ENCODE measurements around the gene ITM2B. TPM values are rescaled to one million over a fixed set of nuclear protein-coding genes. Genes with fewer than 3 reads are reported as not detected.

ITM2B gene
- total and polyA plus RNA-seq, 10 of the 15 experiments (the other 5 are each of a cell fraction or from before 2014, with no cell fraction given) = 2.5 to 18.1 (median 4.9) TPM

DNA sequence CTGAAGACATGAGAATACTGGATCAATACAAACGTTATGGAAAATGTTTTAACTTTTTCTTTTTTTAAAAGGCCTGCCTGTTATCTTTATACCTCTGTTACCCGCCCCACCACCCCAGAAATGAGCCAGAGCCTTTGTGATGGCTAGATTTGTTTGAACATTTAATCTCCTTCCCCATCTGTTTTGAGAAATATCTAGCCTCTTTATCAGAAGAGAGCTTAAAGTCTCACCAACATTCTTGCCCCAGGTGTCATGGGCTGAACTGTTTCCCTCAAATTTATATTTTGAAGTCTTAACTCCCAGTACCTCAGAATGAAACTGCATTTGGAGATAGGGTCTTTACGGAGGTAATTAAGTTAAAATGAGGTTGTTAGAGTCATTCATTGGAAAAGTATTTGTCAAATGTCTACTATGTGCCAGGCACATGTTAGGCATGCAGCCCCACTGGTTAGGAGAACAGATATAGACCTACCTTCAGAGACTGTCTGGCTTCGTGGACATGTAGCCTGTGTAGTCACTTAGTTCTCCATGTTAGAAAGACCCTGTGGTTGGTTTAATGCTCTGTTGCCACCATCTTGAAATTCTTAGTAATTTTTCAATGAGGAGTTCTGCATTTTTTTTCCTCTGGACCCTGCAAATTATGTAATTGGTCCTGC is 64.3 kb downstream of the ITM2B start:
- intact Hi-C loops (cut with micrococcal nuclease; ENCODE audit: unreplicated experiment) = no loop called here
- CTCF ChIA-PET = interaction anchor here (1.6 kb wide), 1 partner anchor 31 kb away, joined by 3 read pairs; no protein-coding TSS in a partner anchor
- SMC1A ChIA-PET (ENCODE audit: uncharacterized antibody, unreplicated experiment) = interaction anchor here (1.0 kb wide), 1 partner anchor 157 kb away, joined by 3 read pairs; no protein-coding TSS in a partner anchor
- 28% methylated on average over 4 of the region's 4 CpGs for WGBS (ENCODE audit: insufficient coverage, insufficient replicate concordance, low lambda C conversion rate, missing lambda C conversion rate)
- peaks cover 1 to 9% of the 10 kb centered on the region in 2 experiments; a peak in 3 of 4 replicates for H3K27me3 ChIP-seq (replicated peaks in 1 of 2; ENCODE audit: control insufficient read depth in 2 of 2, insufficient read depth in 2 of 2, low read length in 1 of 2)
- no peaks in the 10 kb centered on the region for H3K36me3 ChIP-seq (ENCODE audit: control insufficient read depth in 2 of 2, insufficient read depth in 2 of 2, low read length in 1 of 2)
- TF ChIP-seq FOS (IDR thresholded peaks at IDR 0.05; ENCODE audit: borderline replicate concordance, extremely low read depth, insufficient read length) (no peak), MYB (IDR thresholded peaks at IDR 0.05; ENCODE audit: borderline replicate concordance, low read depth, low read length) (no peak)
- TF ChIP-seq, protein P1, sequence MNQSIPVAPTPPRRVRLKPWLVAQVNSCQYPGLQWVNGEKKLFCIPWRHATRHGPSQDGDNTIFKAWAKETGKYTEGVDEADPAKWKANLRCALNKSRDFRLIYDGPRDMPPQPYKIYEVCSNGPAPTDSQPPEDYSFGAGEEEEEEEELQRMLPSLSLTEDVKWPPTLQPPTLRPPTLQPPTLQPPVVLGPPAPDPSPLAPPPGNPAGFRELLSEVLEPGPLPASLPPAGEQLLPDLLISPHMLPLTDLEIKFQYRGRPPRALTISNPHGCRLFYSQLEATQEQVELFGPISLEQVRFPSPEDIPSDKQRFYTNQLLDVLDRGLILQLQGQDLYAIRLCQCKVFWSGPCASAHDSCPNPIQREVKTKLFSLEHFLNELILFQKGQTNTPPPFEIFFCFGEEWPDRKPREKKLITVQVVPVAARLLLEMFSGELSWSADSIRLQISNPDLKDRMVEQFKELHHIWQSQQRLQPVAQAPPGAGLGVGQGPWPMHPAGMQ (IDR thresholded peaks at IDR 0.05; ENCODE audit: borderline replicate concordance) = no peak
- H3K27ac ChIP-seq (ENCODE audit: control insufficient read depth, insufficient read depth) = no peak overlapping the region
- ATAC-seq (no peak), FAIRE-seq (no peak), DNase-seq (ENCODE audit: low read depth, low spot score) (no peak)
- H3K9me3 ChIP-seq (replicated peaks; ENCODE audit: control insufficient read depth, insufficient read depth, low read length) = no peaks in the 10 kb centered on the region
- H3K79me2 ChIP-seq (ENCODE audit: control insufficient read depth, insufficient read depth, low read length) = no peaks in the 10 kb centered on the region
- RAD21 ChIA-PET (ENCODE audit: unreplicated experiment) = interaction anchor here (0.7 kb wide), 1 partner anchor 471 kb away, joined by 3 read pairs; no protein-coding TSS in a partner anchor
- H3K4me3 ChIP-seq = no peak overlapping the region
- no peak overlapping the region for H3K4me2 ChIP-seq (ENCODE audit: control insufficient read depth, insufficient read depth)
- in situ Hi-C loops (cut with MboI) = no loop called here
- H3K9ac ChIP-seq (ENCODE audit: control insufficient read depth, insufficient read depth, low read length) = no peak overlapping the region
- no peaks in the 10 kb centered on the region for H4K20me1 ChIP-seq (ENCODE audit: control insufficient read depth, insufficient read depth)
- no peak overlapping the region for H2AFZ ChIP-seq (ENCODE audit: control insufficient read depth, low read depth, low read length)
- BruUV-seq (replicated peaks) = no TSS peak
- POLR2A ChIA-PET = interaction anchor here (0.7 kb wide), 1 partner anchor 115 kb away, joined by 3 read pairs; no protein-coding TSS in a partner anchor
- no peaks in the 10 kb centered on the region for H3K4me1 ChIP-seq (ENCODE audit: control insufficient read depth, insufficient read depth, low read length)

DNA sequence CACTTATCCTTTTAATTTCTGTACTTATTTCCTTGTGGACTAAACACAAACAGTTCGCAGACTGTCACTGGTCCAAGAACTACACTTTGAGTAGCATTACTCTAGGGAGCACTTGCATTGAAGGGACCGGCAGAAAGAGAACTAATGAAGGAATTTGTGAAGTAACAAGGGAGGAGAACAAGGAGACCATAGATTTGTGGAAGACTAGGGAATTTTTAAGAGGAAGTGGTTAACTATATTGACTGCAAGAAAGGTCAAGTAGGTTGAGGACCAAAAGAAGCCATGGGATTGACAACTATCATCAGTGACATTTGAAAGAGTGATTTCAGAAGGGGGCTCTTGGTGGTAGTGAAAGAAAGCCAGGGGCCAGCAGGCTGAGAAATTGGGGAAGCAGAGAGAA is 66.6 kb downstream of the ITM2B start:
- Histone ChIP-seq H3K4me1 (ENCODE audit: control insufficient read depth, insufficient read depth, low read length) (no peaks in the 10 kb centered on the region), H3K9ac (ENCODE audit: control insufficient read depth, insufficient read depth, low read length) (no peak overlapping the region), H3K4me2 (ENCODE audit: control insufficient read depth, insufficient read depth) (no peak overlapping the region), H3K4me3 (no peak overlapping the region), H3K36me3 (ENCODE audit: control insufficient read depth in 2 of 2, insufficient read depth in 2 of 2, low read length in 1 of 2) (no peaks in the 10 kb centered on the region), H3K27me3 (replicated peaks in 1 of 2; ENCODE audit: control insufficient read depth in 2 of 2, insufficient read depth in 2 of 2, low read length in 1 of 2) (peaks cover 0 to 9% of the 10 kb centered on the region in 2 experiments; a peak in 2 of 4 replicates), H2AFZ (ENCODE audit: control insufficient read depth, low read depth, low read length) (no peak overlapping the region), H3K9me3 (replicated peaks; ENCODE audit: control insufficient read depth, insufficient read depth, low read length) (no peaks in the 10 kb centered on the region), H3K27ac (ENCODE audit: control insufficient read depth, insufficient read depth) (no peak overlapping the region), H4K20me1 (ENCODE audit: control insufficient read depth, insufficient read depth) (no peaks in the 10 kb centered on the region), H3K79me2 (ENCODE audit: control insufficient read depth, insufficient read depth, low read length) (peaks cover 4% of the 10 kb centered on the region)
- RAD21 ChIA-PET (ENCODE audit: unreplicated experiment) = no interaction called here
- intact Hi-C loops (cut with micrococcal nuclease; ENCODE audit: unreplicated experiment) (no loop called here), in situ Hi-C loops (cut with MboI) (no loop called here)
- SMC1A ChIA-PET (ENCODE audit: uncharacterized antibody, unreplicated experiment) = no interaction called here
- DNase-seq (ENCODE audit: low read depth, low spot score) (no peak), ATAC-seq (no peak), FAIRE-seq (no peak)
- CTCF ChIA-PET = no interaction called here
- BruUV-seq (replicated peaks) = no TSS peak
- POLR2A ChIA-PET = no interaction called here
- 57% methylated on average over 2 of the region's 2 CpGs for WGBS (ENCODE audit: insufficient coverage, insufficient replicate concordance, low lambda C conversion rate, missing lambda C conversion rate)
- TF ChIP-seq, protein P2, sequence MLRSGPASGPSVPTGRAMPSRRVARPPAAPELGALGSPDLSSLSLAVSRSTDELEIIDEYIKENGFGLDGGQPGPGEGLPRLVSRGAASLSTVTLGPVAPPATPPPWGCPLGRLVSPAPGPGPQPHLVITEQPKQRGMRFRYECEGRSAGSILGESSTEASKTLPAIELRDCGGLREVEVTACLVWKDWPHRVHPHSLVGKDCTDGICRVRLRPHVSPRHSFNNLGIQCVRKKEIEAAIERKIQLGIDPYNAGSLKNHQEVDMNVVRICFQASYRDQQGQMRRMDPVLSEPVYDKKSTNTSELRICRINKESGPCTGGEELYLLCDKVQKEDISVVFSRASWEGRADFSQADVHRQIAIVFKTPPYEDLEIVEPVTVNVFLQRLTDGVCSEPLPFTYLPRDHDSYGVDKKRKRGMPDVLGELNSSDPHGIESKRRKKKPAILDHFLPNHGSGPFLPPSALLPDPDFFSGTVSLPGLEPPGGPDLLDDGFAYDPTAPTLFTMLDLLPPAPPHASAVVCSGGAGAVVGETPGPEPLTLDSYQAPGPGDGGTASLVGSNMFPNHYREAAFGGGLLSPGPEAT (IDR thresholded peaks at IDR 0.05; ENCODE audit: low read depth) = no peak
- TF ChIP-seq, protein P3, sequence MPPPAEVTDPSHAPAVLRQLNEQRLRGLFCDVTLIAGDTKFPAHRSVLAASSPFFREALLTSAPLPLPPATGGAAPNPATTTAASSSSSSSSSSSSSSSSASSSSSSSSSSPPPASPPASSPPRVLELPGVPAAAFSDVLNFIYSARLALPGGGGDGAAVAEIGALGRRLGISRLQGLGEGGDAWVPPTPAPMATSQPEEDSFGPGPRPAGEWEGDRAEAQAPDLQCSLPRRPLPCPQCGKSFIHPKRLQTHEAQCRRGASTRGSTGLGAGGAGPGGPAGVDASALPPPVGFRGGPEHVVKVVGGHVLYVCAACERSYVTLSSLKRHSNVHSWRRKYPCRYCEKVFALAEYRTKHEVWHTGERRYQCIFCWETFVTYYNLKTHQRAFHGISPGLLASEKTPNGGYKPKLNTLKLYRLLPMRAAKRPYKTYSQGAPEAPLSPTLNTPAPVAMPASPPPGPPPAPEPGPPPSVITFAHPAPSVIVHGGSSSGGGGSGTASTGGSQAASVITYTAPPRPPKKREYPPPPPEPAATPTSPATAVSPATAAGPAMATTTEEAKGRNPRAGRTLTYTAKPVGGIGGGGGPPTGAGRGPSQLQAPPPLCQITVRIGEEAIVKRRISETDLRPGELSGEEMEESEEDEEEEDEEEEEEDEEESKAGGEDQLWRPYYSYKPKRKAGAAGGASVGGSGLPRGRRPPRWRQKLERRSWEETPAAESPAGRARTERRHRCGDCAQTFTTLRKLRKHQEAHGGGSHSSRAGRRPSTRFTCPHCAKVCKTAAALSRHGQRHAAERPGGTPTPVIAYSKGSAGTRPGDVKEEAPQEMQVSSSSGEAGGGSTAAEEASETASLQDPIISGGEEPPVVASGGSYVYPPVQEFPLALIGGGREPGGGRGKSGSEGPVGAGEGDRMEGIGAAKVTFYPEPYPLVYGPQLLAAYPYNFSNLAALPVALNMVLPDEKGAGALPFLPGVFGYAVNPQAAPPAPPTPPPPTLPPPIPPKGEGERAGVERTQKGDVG (CRISPR knock-in tag; IDR thresholded peaks at IDR 0.05) = no peak

All from GM12878 (cell line).